H9 (cell line): ENCODE measurements around the gene GTF2A2. TPM values are rescaled to one million over a fixed set of nuclear protein-coding genes. Genes with fewer than 3 reads are reported as not detected.

Source experiments
- DNase-seq: peaks from one replicate; pipeline ENCODE4 v3.0.0-alpha.2; 2017
- H2AFZ ChIP-seq: one replicate; pipeline ENCODE4 v1.6.1; 2013; ENCODE audit warnings: mild to moderate bottlenecking, low read length, control low read depth, moderate library complexity
- H2AK5ac ChIP-seq: 2 replicates; pipeline ENCODE4 v1.6.1; 2013; ENCODE audit warnings: low read length, control low read depth, mixed read lengths; ENCODE audit not compliant: insufficient read length
- H2BK120ac ChIP-seq: one replicate; pipeline ENCODE4 v1.6.1; 2013; ENCODE audit warnings: low read depth, mild to moderate bottlenecking, low read length, control low read depth, inconsistent platforms; ENCODE audit not compliant: poor library complexity, severe bottlenecking
- H2BK12ac ChIP-seq: 2 replicates; pipeline ENCODE4 v1.6.1; 2013; ENCODE audit warnings: low read length, control low read depth, mixed read lengths, low read depth; ENCODE audit not compliant: insufficient read length
- H2BK15ac ChIP-seq: 2 replicates; pipeline ENCODE4 v1.6.1; 2013; ENCODE audit warnings: low read depth, low read length, control low read depth
- H2BK20ac ChIP-seq: one replicate; pipeline ENCODE4 v1.6.1; 2013; ENCODE audit warnings: low read depth, mild to moderate bottlenecking, low read length, control low read depth, inconsistent platforms; ENCODE audit not compliant: poor library complexity, severe bottlenecking
- H2BK5ac ChIP-seq: 2 replicates; pipeline ENCODE4 v1.6.1; 2013; ENCODE audit warnings: low read length, control low read depth, mixed read lengths; ENCODE audit not compliant: insufficient read length
- H3K14ac ChIP-seq: 2 replicates; pipeline ENCODE4 v1.6.1; 2013; ENCODE audit warnings: low read length, control low read depth; ENCODE audit not compliant: insufficient read depth
- H3K18ac ChIP-seq: 2 replicates; pipeline ENCODE4 v1.6.1; 2013; ENCODE audit warnings: low read depth, mild to moderate bottlenecking, mixed read lengths, low read length, control low read depth; ENCODE audit not compliant: insufficient read length
- H3K23ac ChIP-seq: 2 replicates; pipeline ENCODE4 v1.6.1; 2013; ENCODE audit warnings: low read length, control low read depth, mixed read lengths, low read depth; ENCODE audit not compliant: insufficient read length
- H3K23me2 ChIP-seq: 2 replicates; pipeline ENCODE4 v1.6.1; 2013; ENCODE audit warnings: low read depth, mild to moderate bottlenecking, mixed read lengths, low read length, control low read depth; ENCODE audit not compliant: insufficient read length, poor library complexity, severe bottlenecking
- H3K27ac ChIP-seq: 2 replicates; pipeline ENCODE4 v1.5.1; 2013; ENCODE audit warnings: low read length, control low read depth, mixed read lengths, low read depth; ENCODE audit not compliant: insufficient read length
- H3K27me3 ChIP-seq: 2 replicates; pipeline ENCODE4 v1.6.1; 2013; ENCODE audit warnings: low read length, control low read depth, inconsistent platforms; ENCODE audit not compliant: insufficient read depth
- H3K4ac ChIP-seq: 2 replicates; pipeline ENCODE4 v1.6.1; 2013; ENCODE audit warnings: low read depth, mild to moderate bottlenecking, control low read depth, inconsistent platforms, low read length, moderate library complexity
- H3K4me1 ChIP-seq: 2 replicates; pipeline ENCODE4 v1.6.1; 2013; ENCODE audit warnings: low read length, control low read depth, inconsistent platforms; ENCODE audit not compliant: insufficient read depth
- H3K4me2 ChIP-seq: 2 replicates; pipeline ENCODE4 v1.6.1; 2013; ENCODE audit warnings: low read length, control low read depth, mixed read lengths; ENCODE audit not compliant: insufficient read length, insufficient read depth
- H3K56ac ChIP-seq: 2 replicates; pipeline ENCODE4 v1.6.1; 2013; ENCODE audit warnings: low read depth, mild to moderate bottlenecking, mixed read lengths, low read length, control low read depth; ENCODE audit not compliant: insufficient read length
- H3K79me1 ChIP-seq: 2 replicates; pipeline ENCODE4 v1.6.1; 2013; ENCODE audit warnings: low read depth, mild to moderate bottlenecking, moderate library complexity, low read length, control low read depth, inconsistent platforms; ENCODE audit not compliant: insufficient read depth, poor library complexity, severe bottlenecking
- H3K79me2 ChIP-seq: 2 replicates; pipeline ENCODE4 v1.6.1; 2013; ENCODE audit warnings: low read length, control low read depth, inconsistent platforms; ENCODE audit not compliant: insufficient read depth
- H3K9ac ChIP-seq: 2 replicates; pipeline ENCODE4 v1.6.1; 2013; ENCODE audit warnings: low read length, control low read depth, mixed read lengths; ENCODE audit not compliant: insufficient read length; ENCODE audit errors: extremely low read depth
- H3K9me3 ChIP-seq: one replicate; pipeline ENCODE4 v1.6.1; 2013; ENCODE audit warnings: low read depth, low read length, inconsistent platforms; ENCODE audit not compliant: control insufficient read depth
- H3T11ph ChIP-seq: one replicate; pipeline ENCODE4 v1.6.1; 2013; ENCODE audit warnings: mild to moderate bottlenecking, low read length, control low read depth, inconsistent platforms
- H4K20me1 ChIP-seq: one replicate; pipeline ENCODE4 v1.6.1; 2013; ENCODE audit not compliant: control insufficient read depth, insufficient read length, insufficient read depth
- H4K5ac ChIP-seq: 2 replicates; pipeline ENCODE4 v1.6.1; 2013; ENCODE audit warnings: low read depth, mild to moderate bottlenecking, mixed read lengths, low read length, control low read depth; ENCODE audit not compliant: insufficient read length
- H4K8ac ChIP-seq: replicated peaks from 2 replicates; pipeline ENCODE4 v1.6.1; 2013; ENCODE audit warnings: low read length, control low read depth, mixed read lengths, low read depth; ENCODE audit not compliant: insufficient read length
- H4K91ac ChIP-seq: 2 replicates; pipeline ENCODE4 v1.6.1; 2013; ENCODE audit warnings: low read depth, mild to moderate bottlenecking, moderate library complexity, mixed read lengths, low read length, control low read depth; ENCODE audit not compliant: insufficient read length
- H3K27ac Mint-ChIP-seq, 3 experiments: 2 replicates in 2 of 3; 3 replicates in 1 of 3; pipeline ENCODE4 v1.8.0; 2020 to 2021; ENCODE audit warnings: mixed read lengths in 3 of 3, mild to moderate bottlenecking in 1 of 3, moderate library complexity in 1 of 3
- H3K27me3 Mint-ChIP-seq: 2 replicates; pipeline ENCODE4 v1.8.0; 2021; ENCODE audit warnings: low read depth, mild to moderate bottlenecking, moderate library complexity, mixed read lengths
- H3K36me3 Mint-ChIP-seq, 3 experiments: 2 replicates in 2 of 3; 3 replicates in 1 of 3; pipeline ENCODE4 v1.8.0; 2020 to 2021; ENCODE audit warnings: low read depth in 3 of 3, mixed read lengths in 3 of 3; ENCODE audit not compliant: insufficient read depth in 1 of 3
- H3K4me1 Mint-ChIP-seq, 2 experiments: 2 replicates each; pipeline ENCODE4 v1.8.0; 2020; ENCODE audit warnings: mixed read lengths in 2 of 2
- H3K4me3 Mint-ChIP-seq, 2 experiments: 2 replicates in 1 of 2; 3 replicates in 1 of 2; pipeline ENCODE4 v1.8.0; 2020 to 2021; ENCODE audit warnings: mild to moderate bottlenecking in 2 of 2, mixed read lengths in 2 of 2, moderate library complexity in 1 of 2
- H3K9me3 Mint-ChIP-seq, 2 experiments: 2 replicates in 1 of 2; 3 replicates in 1 of 2; pipeline ENCODE4 v1.8.0; 2020; ENCODE audit warnings: mild to moderate bottlenecking in 2 of 2, mixed read lengths in 2 of 2, moderate library complexity in 1 of 2
- WGBS: extraction: QIAGEN DNeasy Blood & Tissue Kit; methylation state at CpG from one replicate; pipeline ENCODE4 v1.1.7; 2013; ENCODE audit warnings: missing lambda C conversion rate, low lambda C conversion rate, mixed read lengths; ENCODE audit not compliant: insufficient read length; ENCODE audit errors: extremely low coverage; 5-methylcytosine and 5-hydroxymethylcytosine counted together
- total RNA-seq: library from RNA; stranded (reverse); gene quantifications from 2 replicates; pipeline ENCODE4 v1.2.1, GENCODE V29; 2021
- TF ChIP-seq, protein P1 (sequence below): fragments of 200-600 bp; sonication (generic); conservative IDR thresholded peaks from 3 replicates; pipeline ENCODE4 v1.8.0; 2021; ENCODE audit warnings: antibody characterized with exemption, mild to moderate bottlenecking

The GTF2A2 gene
- total RNA-seq, 1 experiment from 2014 or later: 144 TPM

DNA sequence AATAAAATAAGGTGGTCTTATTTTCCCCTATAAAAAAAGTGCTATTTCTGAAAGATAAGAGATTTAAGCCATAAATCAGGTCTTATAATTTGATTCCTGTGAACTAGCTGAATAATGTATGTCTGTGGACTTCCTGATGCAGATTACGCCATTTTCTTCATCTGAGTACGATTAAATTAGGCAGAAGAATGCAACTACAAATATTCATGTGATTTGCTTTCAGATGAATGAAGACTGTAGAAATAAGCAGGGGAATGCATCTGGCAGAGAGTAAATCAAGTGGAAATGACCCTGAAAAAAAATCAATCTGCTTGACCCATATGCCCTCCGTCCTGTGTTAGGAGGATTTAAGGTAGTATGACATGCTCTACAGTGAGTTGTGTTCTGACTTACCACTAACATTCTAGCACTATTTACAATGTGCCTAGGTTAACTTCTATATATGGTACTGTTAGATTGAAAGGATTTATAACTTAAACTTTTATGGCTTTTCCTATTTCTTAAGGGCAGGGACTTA, 17.1 kb upstream of the GTF2A2 start:
- no peak for DNase-seq
- no peak overlapping the region for H3K27ac Mint-ChIP-seq
- H3K4me1 Mint-ChIP-seq: no peaks in the 10 kb centered on the region
- Histone ChIP-seq H3K9ac (no peak overlapping the region), H3K27me3 (no peaks in the 10 kb centered on the region), H3K79me1 (no peaks in the 10 kb centered on the region), H2AK5ac (no peak overlapping the region), H2BK12ac (no peak overlapping the region), H2BK20ac (no peak overlapping the region), H3T11ph (no peak overlapping the region), H3K4ac (no peak overlapping the region), H3K23me2 (no peaks in the 10 kb centered on the region), H4K5ac (no peak overlapping the region), H2BK120ac (no peak overlapping the region), H4K8ac (no peak overlapping the region), H3K23ac (no peak overlapping the region), H3K14ac (no peak overlapping the region), H2AFZ (no peak overlapping the region), H3K79me2 (no peaks in the 10 kb centered on the region), H2BK15ac (no peak overlapping the region), H4K91ac (no peak overlapping the region), H3K4me1 (no peaks in the 10 kb centered on the region), H3K56ac (no peak overlapping the region), H3K27ac (no peak overlapping the region), H3K4me2 (no peak overlapping the region), H3K9me3 (no peaks in the 10 kb centered on the region), H4K20me1 (no peaks in the 10 kb centered on the region), H3K18ac (no peak overlapping the region), H2BK5ac (no peak overlapping the region)
- TF ChIP-seq, protein P1, sequence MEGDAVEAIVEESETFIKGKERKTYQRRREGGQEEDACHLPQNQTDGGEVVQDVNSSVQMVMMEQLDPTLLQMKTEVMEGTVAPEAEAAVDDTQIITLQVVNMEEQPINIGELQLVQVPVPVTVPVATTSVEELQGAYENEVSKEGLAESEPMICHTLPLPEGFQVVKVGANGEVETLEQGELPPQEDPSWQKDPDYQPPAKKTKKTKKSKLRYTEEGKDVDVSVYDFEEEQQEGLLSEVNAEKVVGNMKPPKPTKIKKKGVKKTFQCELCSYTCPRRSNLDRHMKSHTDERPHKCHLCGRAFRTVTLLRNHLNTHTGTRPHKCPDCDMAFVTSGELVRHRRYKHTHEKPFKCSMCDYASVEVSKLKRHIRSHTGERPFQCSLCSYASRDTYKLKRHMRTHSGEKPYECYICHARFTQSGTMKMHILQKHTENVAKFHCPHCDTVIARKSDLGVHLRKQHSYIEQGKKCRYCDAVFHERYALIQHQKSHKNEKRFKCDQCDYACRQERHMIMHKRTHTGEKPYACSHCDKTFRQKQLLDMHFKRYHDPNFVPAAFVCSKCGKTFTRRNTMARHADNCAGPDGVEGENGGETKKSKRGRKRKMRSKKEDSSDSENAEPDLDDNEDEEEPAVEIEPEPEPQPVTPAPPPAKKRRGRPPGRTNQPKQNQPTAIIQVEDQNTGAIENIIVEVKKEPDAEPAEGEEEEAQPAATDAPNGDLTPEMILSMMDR: no peak
- H3K9me3 Mint-ChIP-seq: no peaks in the 10 kb centered on the region
- no peak overlapping the region for H3K4me3 Mint-ChIP-seq
- WGBS: no CpG with 5 or more reads among the region's 3 CpGs
- H3K27me3 Mint-ChIP-seq: no peaks in the 10 kb centered on the region
- peaks cover 33 to 86% (median 73%) of the 10 kb centered on the region in 3 experiments for H3K36me3 Mint-ChIP-seq
